Body of pancreas (tissue), 4 donors: ENCODE data around the gene GOT1.

Source experiments
- POLR2A ChIP-seq, 3 donors: fragments of 450-650 bp; IDR thresholded peaks; one replicate each; pipeline ENCODE4 v1.6.1; 2016; ENCODE audit warnings: antibody characterized with exemption in 3 of 3, mild to moderate bottlenecking in 2 of 3
- TF ChIP-seq, protein P1 (sequence below), 7 experiments: fragments of 450-650 bp in 4 of 7; fragments of 200-600 bp in 3 of 7; sonication (generic) in 3 of 7; IDR thresholded peaks; one replicate each; pipeline ENCODE4 v1.5.1; 2016 to 2019; ENCODE audit warnings: antibody characterized with exemption in 7 of 7

DNA sequence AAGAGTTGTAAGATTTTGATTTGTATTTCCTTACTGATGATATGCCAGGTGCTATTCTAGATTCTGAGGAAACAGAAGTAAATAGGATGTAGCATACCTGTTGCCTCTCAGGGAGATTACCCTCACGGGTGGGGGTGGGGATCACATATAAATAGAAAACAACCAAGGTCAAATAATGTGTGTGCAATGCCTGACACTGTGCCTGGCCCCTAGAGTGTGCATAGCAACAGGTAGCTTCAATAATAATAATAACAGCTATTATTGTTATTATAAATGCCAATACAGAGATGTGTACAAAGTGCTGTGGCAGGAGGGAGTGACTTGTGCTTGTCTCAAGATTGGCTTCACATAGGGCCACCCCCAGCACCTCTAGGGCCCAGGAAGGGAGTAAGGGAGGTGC, 77.2 kb downstream of the GOT1 start:
- TF ChIP-seq, protein P1, sequence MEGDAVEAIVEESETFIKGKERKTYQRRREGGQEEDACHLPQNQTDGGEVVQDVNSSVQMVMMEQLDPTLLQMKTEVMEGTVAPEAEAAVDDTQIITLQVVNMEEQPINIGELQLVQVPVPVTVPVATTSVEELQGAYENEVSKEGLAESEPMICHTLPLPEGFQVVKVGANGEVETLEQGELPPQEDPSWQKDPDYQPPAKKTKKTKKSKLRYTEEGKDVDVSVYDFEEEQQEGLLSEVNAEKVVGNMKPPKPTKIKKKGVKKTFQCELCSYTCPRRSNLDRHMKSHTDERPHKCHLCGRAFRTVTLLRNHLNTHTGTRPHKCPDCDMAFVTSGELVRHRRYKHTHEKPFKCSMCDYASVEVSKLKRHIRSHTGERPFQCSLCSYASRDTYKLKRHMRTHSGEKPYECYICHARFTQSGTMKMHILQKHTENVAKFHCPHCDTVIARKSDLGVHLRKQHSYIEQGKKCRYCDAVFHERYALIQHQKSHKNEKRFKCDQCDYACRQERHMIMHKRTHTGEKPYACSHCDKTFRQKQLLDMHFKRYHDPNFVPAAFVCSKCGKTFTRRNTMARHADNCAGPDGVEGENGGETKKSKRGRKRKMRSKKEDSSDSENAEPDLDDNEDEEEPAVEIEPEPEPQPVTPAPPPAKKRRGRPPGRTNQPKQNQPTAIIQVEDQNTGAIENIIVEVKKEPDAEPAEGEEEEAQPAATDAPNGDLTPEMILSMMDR (IDR thresholded peaks at IDR 0.05): no peak
- no peak for TF ChIP-seq POLR2A (IDR thresholded peaks at IDR 0.05)
